SK-N-MC (cell line): Measurements from ENCODE around the gene SPATC1L.

Experiments used
- EZH2 ChIP-seq: fragments of 200-600 bp; sonication (generic); IDR thresholded peaks from one replicate; pipeline ENCODE4 v1.6.1; 2017; ENCODE audit warnings: antibody characterized with exemption
- FOXP2 ChIP-seq: optimal IDR thresholded peaks from 2 replicates; pipeline ENCODE3; 2011; ENCODE audit warnings: mild to moderate bottlenecking, moderate library complexity; ENCODE audit not compliant: insufficient read depth; ENCODE audit errors: extremely low read length, control extremely low read depth
- POLR2AphosphoS5 ChIP-seq: IDR thresholded peaks from 2 replicates; pipeline ENCODE4 v1.6.1; 2012; ENCODE audit warnings: mild to moderate bottlenecking, low read depth, low read length, borderline replicate concordance

- TF ChIP-seq EZH2 (no peak), POLR2AphosphoS5 (no peak), FOXP2 (no peak)
These were observed 44.6 kb downstream of the SPATC1L start for GRCh38 chr21:46139686-46140085.
